Iris pigment epithelial cell (primary cell): ENCODE data around the gene MMAB.
A peak's percentile ranks its signal among the peaks of the same experiment; 100 is the strongest.

Source experiments
- DNase-seq: peaks from one replicate; pipeline ENCODE4 v3.0.0-alpha.2; 2011; ENCODE audit warnings: low read depth

Gene MMAB

GRCh38 chr12:109512608-109513007 is 60.7 kb downstream of the MMAB start:
- DNase-seq = peak; percentile 51

GRCh38 chr12:109510196-109510595 is 63.1 kb downstream of the MMAB start:
- DNase-seq = no peak

- DNase-seq = no peak
Observed at GRCh38 chr12:109504068-109504467, 69.2 kb downstream of the MMAB start.
